Fibroblast of lung (primary cell): ENCODE measurements around the gene ANXA4. TPM values are rescaled to one million over a fixed set of nuclear protein-coding genes. Genes with fewer than 3 reads are reported as not detected.

Experiments used
- DNase-seq, 2 donors: peaks; one replicate each; pipeline versions ENCODE4 v3.0.0 to v3.0.0-alpha.2; 2010; ENCODE audit warnings: low read depth in 2 of 2
- H2AFZ ChIP-seq: 2 replicates; pipeline ENCODE4 v1.5.1; 2012; ENCODE audit warnings: low read length, control low read depth, inconsistent platforms
- H3K27ac ChIP-seq: 2 replicates; pipeline ENCODE4 v1.5.1; 2011; ENCODE audit warnings: low read length, control low read depth; ENCODE audit not compliant: insufficient read depth
- H3K27me3 ChIP-seq: 2 replicates; pipeline ENCODE4 v1.5.1; 2011; ENCODE audit warnings: mild to moderate bottlenecking, low read length; ENCODE audit not compliant: control insufficient read depth, insufficient read depth
- H3K36me3 ChIP-seq: 2 replicates; pipeline ENCODE4 v1.5.1; 2011; ENCODE audit warnings: low read length; ENCODE audit not compliant: control insufficient read depth, insufficient read depth
- H3K4me1 ChIP-seq: 2 replicates; pipeline ENCODE4 v1.5.1; 2011; ENCODE audit warnings: low read length; ENCODE audit not compliant: control insufficient read depth, insufficient read depth; ENCODE audit errors: extremely low read depth
- H3K4me2 ChIP-seq: 2 replicates; pipeline ENCODE4 v1.5.1; 2011; ENCODE audit warnings: low read length, control low read depth; ENCODE audit not compliant: insufficient read depth; ENCODE audit errors: extremely low read depth
- H3K4me3 ChIP-seq, 4 experiments: fragments of 200-600 bp in 1 of 4; sonication (generic) in 1 of 4; replicated peaks in 1 of 4; 2 replicates each; pipeline ENCODE4 v1.5.1; 2011 to 2016; ENCODE audit warnings: low read length in 4 of 4, low read depth in 3 of 4, mild to moderate bottlenecking in 3 of 4, control low read depth in 2 of 4, inconsistent platforms in 1 of 4, mixed read lengths in 1 of 4; ENCODE audit not compliant: insufficient read depth in 1 of 4; ENCODE audit errors: control extremely low read depth in 1 of 4
- H3K79me2 ChIP-seq: 2 replicates; pipeline ENCODE4 v1.5.1; 2012; ENCODE audit warnings: mild to moderate bottlenecking, low read length, inconsistent platforms; ENCODE audit not compliant: control insufficient read depth, insufficient read depth
- H3K9ac ChIP-seq: 2 replicates; pipeline ENCODE4 v1.5.1; 2011; ENCODE audit warnings: mild to moderate bottlenecking, low read length, control low read depth; ENCODE audit not compliant: insufficient read depth
- H3K9me3 ChIP-seq: 2 replicates; pipeline ENCODE4 v1.5.1; 2012; ENCODE audit warnings: low read depth, low read length; ENCODE audit not compliant: control insufficient read depth, insufficient read depth
- H4K20me1 ChIP-seq: 2 replicates; pipeline ENCODE4 v1.5.1; 2011; ENCODE audit warnings: low read length; ENCODE audit not compliant: control insufficient read depth, insufficient read depth; ENCODE audit errors: extremely low read depth
- EZH2 ChIP-seq: IDR thresholded peaks from 2 replicates; pipeline ENCODE4 v1.5.1; 2012; ENCODE audit warnings: low read length, control low read depth, mild to moderate bottlenecking; ENCODE audit errors: missing control alignments
- polyA plus RNA-seq, 2 donors: library from polyadenylated mRNA; depleted of rRNA in 1 of 2; stranded (reverse) in 1 of 2; unstranded in 1 of 2; fragments of >200 nt; gene quantifications; 2 replicates each; pipeline ENCODE4 v1.2.1, GENCODE V29; 2011 to 2012; ENCODE audit warnings: missing spikeins in 1 of 2
- total RNA-seq: library from RNA; depleted of rRNA; stranded (reverse); fragments of >200 nt; gene quantifications from 2 replicates; pipeline ENCODE4 v1.2.1, GENCODE V29; 2014
- TF ChIP-seq, protein P1 (sequence below), 2 donors: IDR thresholded peaks in 1 of 2; conservative IDR thresholded peaks in 1 of 2; 1 replicate in 1 of 2; 2 replicates in 1 of 2; pipeline ENCODE4 v1.5.1; 2011 to 2012; ENCODE audit warnings: low read length in 2 of 2, control low read depth in 1 of 2, inconsistent platforms in 1 of 2, low read depth in 1 of 2, mild to moderate bottlenecking in 1 of 2

Gene ANXA4
- total and polyA plus RNA-seq, 2 donors (not counting 1 experiment from before 2014, with no cell fraction given) = 98.4 to 114 TPM

GRCh38 chr2:69729266-69729665, 12.7 kb upstream of the ANXA4 start:
- H3K36me3 ChIP-seq = no peaks in the 10 kb centered on the region
- H3K4me1 ChIP-seq = peaks cover 2% of the 10 kb centered on the region
- no peak overlapping the region for H3K4me2 ChIP-seq
- no peaks in the 10 kb centered on the region for H4K20me1 ChIP-seq
- no peaks in the 10 kb centered on the region for H3K79me2 ChIP-seq
- H2AFZ ChIP-seq = no peak overlapping the region
- no peak overlapping the region for H3K27ac ChIP-seq
- H3K9ac ChIP-seq = no peak overlapping the region
- H3K9me3 ChIP-seq = no peaks in the 10 kb centered on the region
- H3K27me3 ChIP-seq = no peaks in the 10 kb centered on the region
- H3K4me3 ChIP-seq = no peak overlapping the region
- no peak for DNase-seq
- TF ChIP-seq, protein P1, sequence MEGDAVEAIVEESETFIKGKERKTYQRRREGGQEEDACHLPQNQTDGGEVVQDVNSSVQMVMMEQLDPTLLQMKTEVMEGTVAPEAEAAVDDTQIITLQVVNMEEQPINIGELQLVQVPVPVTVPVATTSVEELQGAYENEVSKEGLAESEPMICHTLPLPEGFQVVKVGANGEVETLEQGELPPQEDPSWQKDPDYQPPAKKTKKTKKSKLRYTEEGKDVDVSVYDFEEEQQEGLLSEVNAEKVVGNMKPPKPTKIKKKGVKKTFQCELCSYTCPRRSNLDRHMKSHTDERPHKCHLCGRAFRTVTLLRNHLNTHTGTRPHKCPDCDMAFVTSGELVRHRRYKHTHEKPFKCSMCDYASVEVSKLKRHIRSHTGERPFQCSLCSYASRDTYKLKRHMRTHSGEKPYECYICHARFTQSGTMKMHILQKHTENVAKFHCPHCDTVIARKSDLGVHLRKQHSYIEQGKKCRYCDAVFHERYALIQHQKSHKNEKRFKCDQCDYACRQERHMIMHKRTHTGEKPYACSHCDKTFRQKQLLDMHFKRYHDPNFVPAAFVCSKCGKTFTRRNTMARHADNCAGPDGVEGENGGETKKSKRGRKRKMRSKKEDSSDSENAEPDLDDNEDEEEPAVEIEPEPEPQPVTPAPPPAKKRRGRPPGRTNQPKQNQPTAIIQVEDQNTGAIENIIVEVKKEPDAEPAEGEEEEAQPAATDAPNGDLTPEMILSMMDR (conservative IDR thresholded peaks at IDR 0.05 in 1 of 2, IDR thresholded peaks at IDR 0.05 in 1 of 2; ENCODE audit: low read depth in 1 of 2, low read length in 2 of 2) = no peak
- TF ChIP-seq EZH2 = no peak

DNA sequence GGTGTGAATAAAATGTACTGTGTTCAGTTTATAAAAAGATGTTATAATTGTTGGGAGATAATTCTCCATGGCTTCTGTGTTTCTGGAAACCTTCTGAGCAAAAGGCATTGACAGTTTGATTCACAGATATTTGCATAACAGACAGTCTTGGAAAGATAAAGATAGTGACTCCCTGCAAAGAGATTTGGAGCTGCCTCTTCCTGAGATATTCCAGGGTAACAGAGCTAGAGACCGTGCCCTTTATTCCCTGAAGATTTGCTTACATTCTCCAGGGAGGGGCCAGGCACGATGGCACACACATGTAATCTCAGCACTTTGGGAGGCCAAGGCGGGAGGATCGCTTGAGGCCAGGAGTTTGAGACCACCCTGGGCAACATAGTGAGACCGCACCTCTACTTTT, 12.2 kb upstream of the ANXA4 start:
- TF ChIP-seq, protein P1 (conservative IDR thresholded peaks at IDR 0.05 in 1 of 2, IDR thresholded peaks at IDR 0.05 in 1 of 2; ENCODE audit: low read depth in 1 of 2, low read length in 2 of 2) = no peak
- no peak for TF ChIP-seq EZH2
- no peak overlapping the region for H3K4me3 ChIP-seq
- no peaks in the 10 kb centered on the region for H3K27me3 ChIP-seq
- DNase-seq = no peak
- peaks cover 3% of the 10 kb centered on the region for H3K4me1 ChIP-seq
- H3K4me2 ChIP-seq = no peak overlapping the region
- no peak overlapping the region for H3K9ac ChIP-seq
- no peaks in the 10 kb centered on the region for H3K79me2 ChIP-seq
- no peaks in the 10 kb centered on the region for H3K9me3 ChIP-seq
- no peaks in the 10 kb centered on the region for H3K36me3 ChIP-seq
- no peaks in the 10 kb centered on the region for H4K20me1 ChIP-seq
- no peak overlapping the region for H3K27ac ChIP-seq
- no peak overlapping the region for H2AFZ ChIP-seq

DNA sequence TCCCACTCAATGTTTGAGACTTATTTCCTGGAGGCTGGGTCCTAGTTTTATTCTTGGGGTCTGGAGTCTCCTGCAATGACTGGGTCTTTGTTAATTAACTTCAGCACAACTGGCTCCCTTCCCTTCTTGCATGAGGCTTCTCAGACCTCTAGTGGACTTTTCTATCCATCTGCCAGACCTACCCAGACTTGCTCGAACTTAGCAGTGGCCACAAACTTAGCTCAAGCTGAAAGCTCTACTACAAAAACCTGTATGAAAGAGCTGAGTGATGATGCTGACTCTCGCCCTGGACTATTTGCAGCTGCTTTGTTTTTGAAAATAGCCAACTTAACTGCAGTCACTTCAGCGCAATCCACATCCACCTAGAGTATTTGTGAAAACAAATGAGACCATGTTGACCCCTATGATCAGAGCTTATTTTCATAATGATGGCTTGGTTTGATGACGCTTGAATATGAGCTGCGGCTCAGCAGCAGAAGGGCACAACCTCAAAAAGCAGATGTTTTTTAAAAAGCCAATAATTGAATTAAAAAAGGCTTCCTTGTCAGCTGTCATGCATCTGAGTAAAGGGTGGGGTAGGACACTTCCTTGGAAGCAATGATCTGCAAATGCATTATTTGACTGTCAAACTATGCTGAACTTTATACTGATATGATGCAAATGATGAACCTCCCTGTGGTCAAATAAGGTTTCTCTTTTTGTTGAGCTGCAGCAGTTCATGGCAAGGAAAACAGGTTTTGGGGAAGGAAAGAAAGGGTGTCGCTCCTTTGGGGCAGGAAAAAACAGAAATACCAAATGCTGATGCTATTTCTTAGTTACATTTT, 10.6 kb upstream of the ANXA4 start:
- no peak overlapping the region for H3K4me3 ChIP-seq
- TF ChIP-seq EZH2 = no peak
- TF ChIP-seq, protein P1 (conservative IDR thresholded peaks at IDR 0.05 in 1 of 2, IDR thresholded peaks at IDR 0.05 in 1 of 2; ENCODE audit: low read depth in 1 of 2, low read length in 2 of 2) = no peak
- no peak overlapping the region for H2AFZ ChIP-seq
- no peaks in the 10 kb centered on the region for H3K27me3 ChIP-seq
- no peaks in the 10 kb centered on the region for H3K79me2 ChIP-seq
- H3K4me2 ChIP-seq = no peak overlapping the region
- H3K9me3 ChIP-seq = no peaks in the 10 kb centered on the region
- no peaks in the 10 kb centered on the region for H3K36me3 ChIP-seq
- no peak overlapping the region for H3K9ac ChIP-seq
- no peaks in the 10 kb centered on the region for H4K20me1 ChIP-seq
- no peak overlapping the region for H3K27ac ChIP-seq
- peaks cover 3% of the 10 kb centered on the region for H3K4me1 ChIP-seq
- no peak for DNase-seq
